ENCODE measurements around the gene STRADA.
A peak's percentile ranks its signal among the peaks of the same experiment; 100 is the strongest.

STRADA gene

DNA sequence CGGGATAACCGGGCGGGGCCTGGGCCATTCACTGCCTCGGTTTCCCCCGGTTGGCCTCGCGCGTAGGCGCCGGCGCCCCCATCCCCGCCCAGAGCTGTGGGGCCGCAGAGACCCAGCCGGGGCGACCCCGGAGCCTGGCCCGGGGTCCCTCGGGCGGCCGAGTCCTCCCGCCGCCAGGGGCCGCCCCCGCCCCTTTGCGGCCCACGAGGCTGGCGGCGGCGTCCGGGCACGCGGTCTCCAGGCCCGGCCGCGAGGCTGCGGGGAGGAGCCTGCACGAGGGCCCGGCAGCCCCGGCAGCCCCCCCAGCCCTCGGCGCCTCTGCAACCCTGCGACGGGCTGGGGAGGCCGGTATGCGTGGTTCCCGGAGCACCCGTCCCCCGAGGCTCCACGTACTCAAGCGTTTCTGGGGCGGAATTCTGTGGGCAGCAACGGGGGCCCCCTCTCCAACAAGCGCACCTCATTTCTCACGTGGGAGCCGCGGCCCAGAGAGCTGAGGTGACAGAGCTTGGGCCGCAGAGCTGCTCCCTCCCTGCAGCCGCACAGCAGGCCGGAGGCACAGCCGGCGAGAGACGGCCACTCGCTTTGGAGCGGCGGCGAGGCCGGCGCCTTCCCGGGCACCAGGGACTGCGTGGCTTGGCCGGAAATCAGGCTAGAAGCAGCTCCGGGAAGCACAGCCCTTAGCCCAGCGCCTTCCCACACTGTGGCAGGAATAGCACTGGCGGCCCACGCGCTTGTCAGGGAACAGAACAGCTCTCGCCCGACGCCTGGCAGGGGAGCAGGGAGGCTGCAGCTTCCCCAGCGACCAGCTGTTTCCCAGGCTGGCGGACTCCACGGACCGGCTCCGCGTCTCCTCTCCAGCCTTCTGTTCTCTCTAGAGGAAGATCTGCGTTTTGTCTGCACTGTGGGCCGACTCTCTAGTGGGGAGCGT, 40.8 kb downstream of the STRADA start:
- peak; percentile 10 for DNase-seq

DNA sequence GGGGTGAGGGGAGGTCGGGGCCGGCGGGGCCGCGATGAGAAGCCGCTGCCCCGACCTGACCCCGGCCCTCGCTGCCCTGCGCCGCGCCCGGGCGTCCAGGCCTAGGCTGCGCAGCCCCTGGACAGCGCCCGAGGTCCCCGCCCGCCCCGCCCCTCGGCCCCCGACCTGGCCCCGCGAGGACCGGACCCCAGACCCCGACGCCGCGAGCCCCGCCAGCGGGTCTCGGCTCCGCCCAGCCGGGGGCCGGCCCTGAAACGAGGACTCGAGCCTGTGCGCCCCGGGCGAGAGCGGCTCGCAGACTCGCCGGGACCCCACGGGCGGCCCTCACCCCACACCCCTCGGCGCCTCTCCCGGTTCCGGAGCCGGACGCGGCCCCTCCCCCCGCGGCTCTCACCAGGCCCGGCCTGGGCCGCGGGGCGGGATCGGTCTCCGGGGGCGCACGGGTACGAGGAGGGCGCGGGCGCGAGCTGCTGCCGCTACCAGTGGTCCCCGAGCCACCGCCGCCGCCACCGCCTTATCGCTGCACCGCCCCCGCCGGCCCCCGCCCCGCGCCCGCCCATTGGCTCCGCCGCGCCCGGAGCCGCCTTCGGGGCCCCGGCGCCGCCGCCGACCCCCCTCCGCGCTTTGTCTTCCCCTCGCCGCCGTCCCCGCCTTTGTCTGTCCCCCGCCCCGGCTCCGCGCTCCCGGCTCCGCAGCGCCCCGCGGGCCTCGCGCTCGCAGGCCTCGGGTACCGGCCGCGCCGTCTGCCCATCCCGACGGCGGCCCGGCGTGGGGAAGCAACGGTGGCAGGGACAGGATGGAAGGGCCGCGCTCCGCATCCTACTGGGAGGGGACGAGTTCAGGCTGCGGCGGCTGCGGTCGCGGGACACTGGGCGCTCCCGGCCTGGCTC, 41.7 kb downstream of the STRADA start, which contains the start of gene LIMD2:
Gene LIMD2, minus strand, starts transcription at position 488 of the 890 bp plus-strand sequence. CDS start 827 bp downstream, outside the sequence.
- no peak for DNase-seq

- peak; percentile 82 for DNase-seq
Observed at GRCh38 chr17:63698886-63699637, 42.5 kb downstream of the STRADA start.

DNA sequence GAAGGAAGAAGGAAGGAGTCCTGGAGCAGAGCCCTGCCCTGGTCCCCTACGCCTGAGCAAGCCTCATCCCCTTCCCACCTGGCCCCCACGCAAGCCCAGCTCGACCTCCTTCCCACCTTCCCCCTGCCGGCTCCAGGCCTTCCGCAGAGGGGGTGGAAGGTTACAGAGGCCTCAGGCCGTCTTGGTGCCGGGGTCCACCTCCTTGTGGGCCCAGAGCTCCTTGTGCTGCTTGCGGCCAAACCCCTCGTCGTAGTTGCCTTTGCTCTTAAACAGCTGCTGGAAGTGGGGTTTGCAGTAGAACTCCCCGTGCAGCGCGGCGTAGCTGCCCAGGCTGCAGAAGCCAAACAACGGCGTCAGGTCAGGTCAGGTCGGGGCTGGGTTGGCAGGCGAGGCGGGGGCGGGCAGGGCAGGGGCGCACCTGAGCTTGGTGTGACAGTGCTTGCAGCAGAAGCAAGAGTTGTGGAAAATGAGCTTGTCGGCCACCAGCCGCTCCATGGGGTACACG, 43.2 kb downstream of the STRADA start:
- DNase-seq, result no peak

GRCh38 chr17:63697341-63698286, 44.0 kb downstream of the STRADA start:
- peak; percentile 38 for DNase-seq

DNA sequence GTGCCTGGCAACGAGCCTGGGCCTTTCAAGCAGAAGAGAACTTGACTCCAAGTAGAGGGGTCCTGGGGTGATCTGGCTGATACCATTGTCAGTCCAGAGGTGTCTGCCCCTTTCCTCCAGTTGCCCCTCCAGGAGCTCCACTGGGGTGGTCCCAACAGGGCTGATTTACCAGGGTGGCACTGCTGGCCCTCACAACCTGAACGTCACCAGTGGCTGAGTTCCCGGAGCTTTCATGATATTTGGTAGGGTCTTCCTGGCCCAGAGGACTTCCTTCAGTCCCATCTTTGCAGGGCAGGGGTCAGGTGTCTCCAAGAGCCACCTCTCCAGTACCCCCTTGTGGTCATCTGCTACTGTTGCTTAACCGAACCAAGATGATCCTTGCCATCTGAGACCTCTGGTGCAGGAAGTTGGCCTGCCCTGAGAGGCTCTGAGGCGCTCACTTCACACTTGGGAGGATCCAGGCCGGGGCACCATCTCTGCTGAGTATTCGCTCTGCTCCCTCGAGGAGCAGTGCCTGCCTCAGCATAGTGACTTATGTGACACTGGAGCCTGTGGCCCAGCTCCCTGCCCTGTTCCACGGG, 45.1 kb downstream of the STRADA start:
- peak; percentile 18 for DNase-seq

DNA sequence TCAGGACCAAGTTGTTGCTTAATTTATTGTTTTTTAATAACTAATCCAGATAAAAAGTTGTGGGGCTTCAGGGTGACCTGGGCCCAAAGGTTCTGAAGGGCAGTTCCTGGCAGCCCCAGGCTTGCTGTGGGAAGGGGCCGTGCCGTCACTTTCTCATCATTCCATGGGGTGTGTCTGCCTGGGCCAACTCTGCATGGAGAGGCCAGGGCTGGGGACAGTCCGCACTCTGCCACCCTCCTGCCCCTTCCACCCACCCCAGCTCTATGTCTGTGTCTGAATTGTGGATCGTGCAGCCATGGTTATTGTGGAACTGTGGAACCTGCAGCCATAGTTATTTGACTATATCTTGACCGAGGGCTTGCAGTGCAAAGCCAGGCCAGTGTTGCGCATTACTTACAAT, 45.7 kb downstream of the STRADA start:
- no peak for DNase-seq

DNA sequence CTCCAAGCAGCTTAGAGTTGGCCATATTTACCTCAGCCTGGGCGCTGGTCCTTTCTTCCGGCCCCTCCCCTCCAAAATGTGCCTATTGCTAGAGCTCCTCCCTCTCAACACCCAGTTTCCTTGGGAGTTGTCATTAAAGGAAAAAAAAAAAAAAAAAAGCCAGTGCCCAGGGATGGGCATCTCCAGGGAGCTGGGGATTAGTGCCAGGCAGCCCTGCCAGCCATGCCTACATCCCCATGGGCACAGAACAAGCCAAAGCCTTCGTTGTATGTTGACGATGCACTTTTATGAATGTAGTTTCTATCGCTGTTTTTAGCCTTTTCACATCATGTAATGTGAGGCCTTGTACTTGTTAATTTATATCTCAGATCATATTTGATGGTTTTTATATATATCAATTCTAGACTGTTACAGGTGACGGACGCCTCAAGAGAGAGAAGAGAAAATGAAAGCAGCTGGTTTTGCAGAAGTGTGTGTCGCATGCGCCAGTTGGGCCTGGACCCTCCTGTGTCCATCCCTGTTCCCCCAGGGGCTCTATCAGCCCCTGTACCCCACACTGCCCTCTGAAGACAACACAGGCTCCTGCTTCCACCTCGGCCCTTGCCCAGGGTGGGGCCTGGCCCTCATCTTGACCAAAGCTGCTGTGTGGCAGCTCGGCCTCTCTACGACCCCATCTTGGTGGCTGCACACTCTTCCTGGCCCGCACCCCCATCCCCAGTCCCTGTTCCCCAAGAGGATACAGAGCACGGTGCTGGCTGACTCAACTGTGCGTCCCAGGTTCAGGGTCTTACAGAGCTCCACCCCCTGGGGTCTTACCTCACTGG, 46.4 kb downstream of the STRADA start:
- no peak for DNase-seq

DNA sequence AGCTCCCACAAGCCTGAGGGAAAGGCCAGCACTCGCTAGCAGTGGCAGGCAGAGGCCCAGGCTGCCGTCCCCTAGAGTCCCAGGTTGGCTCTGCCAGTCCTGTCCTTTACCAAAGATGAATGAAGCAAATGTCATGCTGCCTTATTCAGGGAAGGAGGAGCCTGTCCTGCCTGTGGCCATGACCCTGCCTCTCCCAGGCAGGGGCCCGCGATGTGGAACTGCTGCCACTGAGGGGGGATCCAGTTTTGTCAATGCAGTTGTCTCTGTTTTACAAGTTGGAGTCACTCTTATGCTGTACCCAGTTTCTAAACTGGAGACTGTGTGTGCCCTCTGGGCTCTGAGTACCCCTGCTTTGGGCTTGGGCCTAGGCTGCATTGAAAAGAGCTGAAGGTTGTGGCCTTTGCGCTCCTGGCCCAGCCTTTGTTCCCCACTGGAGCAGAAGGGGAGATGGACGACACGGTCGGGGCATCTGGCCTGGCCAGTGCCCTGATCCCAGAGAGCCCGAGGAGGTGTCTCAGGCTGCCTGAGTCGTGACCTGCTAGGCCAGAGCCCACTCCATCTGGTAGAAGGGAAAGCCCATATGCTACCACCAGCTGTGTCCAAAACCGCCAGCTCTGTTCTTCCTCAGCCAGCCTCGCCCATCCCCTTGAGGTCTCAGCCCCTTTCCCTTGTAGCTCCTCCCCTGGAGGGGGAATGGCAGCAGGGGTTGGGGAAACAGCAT, 47.2 kb downstream of the STRADA start:
- DNase-seq, result no peak

DNA sequence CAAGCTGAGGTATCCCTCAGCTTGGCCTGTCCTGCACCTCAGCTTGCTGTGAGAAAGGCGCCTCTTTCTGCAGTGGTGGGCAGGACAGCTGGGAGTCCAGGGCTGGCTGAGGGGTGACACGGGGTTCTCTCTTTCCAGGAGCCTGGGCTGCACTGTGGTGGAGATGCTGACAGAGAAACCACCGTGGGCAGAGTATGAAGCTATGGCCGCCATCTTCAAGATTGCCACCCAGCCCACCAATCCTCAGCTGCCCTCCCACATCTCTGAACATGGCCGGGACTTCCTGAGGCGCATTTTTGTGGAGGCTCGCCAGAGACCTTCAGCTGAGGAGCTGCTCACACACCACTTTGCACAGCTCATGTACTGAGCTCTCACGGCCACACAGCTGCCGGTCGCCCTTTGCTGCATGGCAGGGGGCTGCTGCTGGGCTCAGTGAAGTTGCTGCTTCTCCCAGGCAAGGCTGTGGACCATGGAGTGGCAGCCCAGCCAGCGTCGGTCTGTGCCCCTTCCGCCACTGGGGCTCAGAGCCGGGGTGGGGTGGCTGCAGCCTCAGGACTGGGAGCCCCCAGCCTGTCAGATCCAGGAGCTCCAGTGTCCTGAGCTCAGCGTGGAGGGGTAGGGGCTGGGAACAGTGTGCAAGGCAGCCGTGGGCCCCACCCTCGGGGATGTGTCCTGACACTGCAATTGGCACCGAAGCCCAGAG, 48.0 kb downstream of the STRADA start:
- DNase-seq, result no peak

DNA sequence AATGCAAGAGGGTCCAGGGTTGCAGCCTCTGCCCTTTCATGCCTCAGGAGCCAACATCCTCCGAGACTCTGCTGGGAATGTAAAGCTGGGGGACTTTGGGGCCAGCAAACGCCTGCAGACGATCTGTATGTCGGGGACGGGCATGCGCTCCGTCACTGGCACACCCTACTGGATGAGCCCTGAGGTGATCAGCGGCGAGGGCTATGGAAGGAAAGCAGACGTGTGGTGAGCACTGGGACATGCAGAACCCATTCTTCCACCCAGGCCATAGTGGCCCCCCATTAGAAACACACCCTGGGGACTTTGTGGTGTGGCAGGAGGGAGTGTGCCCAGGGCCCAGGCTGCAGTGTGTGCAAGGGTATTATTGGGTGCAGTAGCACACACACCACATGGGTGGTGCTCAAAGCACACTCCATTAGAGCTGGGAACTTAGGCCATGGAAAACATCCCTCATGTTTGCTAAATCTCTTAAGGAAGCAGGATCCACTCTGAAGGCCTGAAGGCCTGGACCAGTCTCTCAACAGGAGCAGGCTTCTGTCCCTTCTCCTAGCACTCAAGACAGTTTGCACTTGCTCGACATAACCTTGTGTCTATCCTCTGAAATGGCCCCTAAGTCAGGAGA, 49.3 kb downstream of the STRADA start:
- DNase-seq, result no peak

GRCh38 chr17:63689479-63689878, 52.1 kb downstream of the STRADA start:
- DNase-seq, result no peak

- DNase-seq, result no peak
Observed at GRCh38 chr17:63688396-63689020, 53.1 kb downstream of the STRADA start.

DNA sequence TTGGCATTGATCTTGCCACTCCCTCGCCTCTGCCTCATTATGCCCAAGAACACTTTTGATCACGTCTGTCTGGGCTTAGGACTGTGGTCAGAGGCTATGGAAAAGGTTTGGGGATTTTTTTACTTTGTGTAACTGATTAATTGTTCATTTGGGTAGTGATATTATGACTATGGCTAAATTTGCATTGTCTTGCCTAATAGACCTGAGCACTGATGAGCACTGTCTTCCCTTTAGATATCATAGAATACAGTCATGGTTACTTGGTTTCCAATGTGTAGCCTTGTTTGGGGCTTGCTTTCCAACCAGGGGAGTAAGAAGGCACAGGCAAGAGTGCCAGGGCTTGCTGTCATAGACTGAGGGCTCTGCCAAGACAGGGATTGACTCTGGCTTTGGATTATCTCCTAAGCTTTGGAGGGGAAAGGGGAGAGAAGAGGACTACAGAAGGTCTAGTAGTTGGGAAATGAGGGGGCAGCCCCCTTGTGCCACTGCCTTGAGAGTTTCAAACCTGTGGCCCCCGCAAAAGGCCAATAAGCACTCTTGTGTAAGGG, 55.4 kb downstream of the STRADA start:
- no peak for DNase-seq

DNA sequence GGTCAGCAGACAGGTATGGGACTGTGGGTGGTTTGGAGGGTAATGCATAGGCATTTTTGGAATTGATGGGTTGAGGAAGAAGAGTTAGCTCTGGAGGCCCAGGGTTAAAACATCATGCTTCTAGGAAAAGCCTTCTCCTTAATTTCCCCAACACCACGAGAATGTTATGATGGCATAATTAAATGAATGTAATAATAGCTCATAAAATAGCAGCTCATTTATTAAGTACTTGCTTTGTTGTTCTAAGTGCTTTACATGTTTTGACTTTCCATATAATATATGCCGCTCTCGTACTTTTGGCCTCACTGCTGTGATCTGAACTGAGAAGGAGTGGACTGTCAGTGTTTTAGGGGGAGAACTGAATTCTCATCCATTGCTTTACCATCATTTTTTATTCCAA, 56.0 kb downstream of the STRADA start:
- DNase-seq, result no peak

- DNase-seq, result no peak
Observed at GRCh38 chr17:63685041-63685440, 56.6 kb downstream of the STRADA start.

- no peak for DNase-seq
Observed at GRCh38 chr17:63682981-63683380, 58.6 kb downstream of the STRADA start.

All from GF-D8 (cell line).